GM10248 (cell line): ENCODE measurements around the gene TMEM45A.

Experiments
- CTCF ChIA-PET: fragments of 300-600 bp; sonication (Branson Sonifier 250); formaldehyde crosslinking; extraction: SDS; loops from one replicate; lab custom pipeline; 2021; ENCODE audit warnings: antibody characterized with exemption; lab: Yijun Ruan, JAX
- POLR2A ChIA-PET: fragments of 350-650 bp; sonication (Branson Sonifier 250); formaldehyde crosslinking; extraction: SDS; loops from one replicate; lab custom pipeline; 2020; ENCODE audit warnings: antibody characterized with exemption; lab: Yijun Ruan, JAX
- DNase-seq: peaks from one replicate; pipeline ENCODE4 v3.0.0; 2012; ENCODE audit errors: extremely low spot score
- CTCF ChIP-seq: IDR thresholded peaks from 2 replicates; pipeline ENCODE4 v1.5.1; 2012; ENCODE audit warnings: mild to moderate bottlenecking, low read depth; ENCODE audit errors: extremely low read depth, missing control alignments, control extremely low read depth

The TMEM45A gene

GRCh38 chr3:100546020-100546744 is 53.8 kb downstream of the TMEM45A start:
- TF ChIP-seq CTCF, result no peak
- DNase-seq, result no peak
- POLR2A ChIA-PET, result no interaction called here
- CTCF ChIA-PET, result interaction anchor here (2.0 kb wide), 1 partner anchor 18 kb away, joined by 8 read pairs; no protein-coding TSS in a partner anchor

- TF ChIP-seq CTCF, result no peak
- ChIA-PET CTCF (interaction anchor here (1.5 kb wide), 1 partner anchor 55 kb away, joined by 4 read pairs; the partner anchor contains the start of gene TMEM45A), POLR2A (no interaction called here)
- DNase-seq, result no peak
These were observed 55.6 kb downstream of the TMEM45A start for GRCh38 chr3:100548053-100548452.

GRCh38 chr3:100553618-100554372 is 61.4 kb downstream of the TMEM45A start:
- POLR2A ChIA-PET, result no interaction called here
- no peak for DNase-seq
- CTCF ChIA-PET, result no interaction called here
- no peak for TF ChIP-seq CTCF

- ChIA-PET POLR2A (no interaction called here), CTCF (no interaction called here)
- no peak for DNase-seq
- no peak for TF ChIP-seq CTCF
These were observed 61.9 kb downstream of the TMEM45A start for GRCh38 chr3:100554373-100554676.

- POLR2A ChIA-PET, result no interaction called here
- DNase-seq, result no peak
- CTCF ChIA-PET, result interaction anchor here (1.7 kb wide), 1 partner anchor 11 kb away, joined by 4 read pairs; no protein-coding TSS in a partner anchor
- TF ChIP-seq CTCF, result no peak
These were observed 64.4 kb downstream of the TMEM45A start for GRCh38 chr3:100556673-100557310.

GRCh38 chr3:100558233-100558632 is 65.8 kb downstream of the TMEM45A start:
- TF ChIP-seq CTCF, result no peak
- ChIA-PET POLR2A (no interaction called here), CTCF (interaction anchor here (0.9 to 2.7 kb wide), 4 partner anchors 9 to 31 kb away, joined by 3 to 8 read pairs (median 4); no protein-coding TSS in a partner anchor)
- DNase-seq, result no peak
